Chondrocyte (in vitro differentiated cells): ENCODE measurements around the gene SFMBT2. TPM values are rescaled to one million over a fixed set of nuclear protein-coding genes. Genes with fewer than 3 reads are reported as not detected.
A peak's percentile ranks its signal among the peaks of the same experiment; 100 is the strongest.

Experiments
- DNase-seq: peaks from one replicate; pipeline ENCODE4 v3.0.0; 2021; ENCODE audit warnings: mixed read lengths, low spot score
- H3K27ac Mint-ChIP-seq: one replicate; pipeline ENCODE4 v1.8.0; 2021; ENCODE audit warnings: mild to moderate bottlenecking, moderate library complexity, mixed read lengths; ENCODE audit not compliant: unreplicated experiment
- H3K27me3 Mint-ChIP-seq: 2 replicates; pipeline ENCODE4 v1.8.0; 2021; ENCODE audit warnings: low read depth, mixed read lengths
- H3K36me3 Mint-ChIP-seq: 2 replicates; pipeline ENCODE4 v1.8.0; 2021; ENCODE audit warnings: low read depth, mixed read lengths
- H3K4me1 Mint-ChIP-seq: 2 replicates; pipeline ENCODE4 v1.8.0; 2021; ENCODE audit warnings: low read depth, mild to moderate bottlenecking, mixed read lengths
- H3K4me3 Mint-ChIP-seq: one replicate; pipeline ENCODE4 v1.8.0; 2021; ENCODE audit warnings: mild to moderate bottlenecking, moderate library complexity, mixed read lengths; ENCODE audit not compliant: unreplicated experiment
- H3K9me3 Mint-ChIP-seq: 2 replicates; pipeline ENCODE4 v1.8.0; 2021; ENCODE audit warnings: low read depth, mixed read lengths
- CTCF ChIP-seq: fragments of 200-600 bp; sonication (generic); IDR thresholded peaks from 2 replicates; pipeline ENCODE4 v1.5.0; 2021; ENCODE audit warnings: antibody characterized with exemption, mild to moderate bottlenecking, moderate library complexity
- total RNA-seq: library from RNA; stranded (reverse); gene quantifications from 3 replicates; pipeline ENCODE4 v1.2.1, GENCODE V29; 2021

SFMBT2 gene
- total RNA-seq, 1 donor from 2014 or later, result 1.9 TPM

DNA sequence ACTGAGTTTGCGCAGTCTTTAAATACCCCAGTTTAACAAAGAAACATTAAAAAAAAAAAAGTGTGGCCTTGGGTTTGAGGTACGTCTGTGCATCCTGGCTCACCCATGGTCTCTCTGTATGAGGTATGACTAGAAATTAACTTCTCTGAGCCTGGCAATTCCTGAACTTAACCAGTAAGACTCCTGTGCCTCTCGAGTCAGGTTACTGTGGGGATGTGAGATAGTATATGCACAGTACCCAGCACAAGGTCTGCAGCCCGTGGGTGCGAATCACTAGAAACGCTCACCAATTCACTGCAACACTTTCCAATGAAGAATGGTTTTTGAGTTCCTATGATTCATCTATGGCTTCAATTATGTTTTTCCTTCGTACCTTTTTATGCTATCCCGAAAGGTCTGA is 149.9 kb downstream of the SFMBT2 start:
- Mint-ChIP-seq H3K4me1 (peaks cover 8% of the 10 kb centered on the region), H3K4me3 (no peak overlapping the region), H3K27ac (no peak overlapping the region), H3K36me3 (no peaks in the 10 kb centered on the region), H3K27me3 (no peaks in the 10 kb centered on the region), H3K9me3 (no peaks in the 10 kb centered on the region)
- no peak for TF ChIP-seq CTCF
- DNase-seq, result no peak

DNA sequence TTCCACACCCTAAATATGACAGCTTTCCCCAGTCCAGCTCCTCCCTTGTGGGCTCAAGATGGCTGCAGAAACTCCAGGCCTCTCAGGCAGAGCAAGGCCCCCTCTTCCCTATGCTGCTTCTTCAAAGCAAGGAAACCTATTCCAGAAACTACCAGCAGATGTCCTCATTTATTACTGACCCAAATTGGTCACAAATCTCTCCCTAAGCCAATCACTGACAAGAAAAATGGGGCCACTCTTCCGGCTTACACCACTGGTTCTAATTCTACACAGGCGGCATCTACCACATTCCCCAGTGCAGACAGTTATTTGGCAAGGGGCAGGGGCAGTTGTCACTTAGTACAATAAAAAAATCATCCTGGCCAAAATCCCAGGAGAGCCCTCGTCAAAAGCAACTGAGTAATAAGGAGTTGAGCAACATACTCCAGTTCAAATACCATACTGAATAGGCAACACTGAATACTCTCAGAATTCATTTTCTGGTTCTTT is 150.4 kb downstream of the SFMBT2 start:
- TF ChIP-seq CTCF, result peak; percentile 84
- H3K4me1 Mint-ChIP-seq, result peaks cover 8% of the 10 kb centered on the region
- H3K27ac Mint-ChIP-seq, result peak overlapping the region; percentile 47
- no peaks in the 10 kb centered on the region for H3K9me3 Mint-ChIP-seq
- H3K4me3 Mint-ChIP-seq, result no peak overlapping the region
- no peaks in the 10 kb centered on the region for H3K27me3 Mint-ChIP-seq
- H3K36me3 Mint-ChIP-seq, result no peaks in the 10 kb centered on the region
- DNase-seq, result no peak

DNA sequence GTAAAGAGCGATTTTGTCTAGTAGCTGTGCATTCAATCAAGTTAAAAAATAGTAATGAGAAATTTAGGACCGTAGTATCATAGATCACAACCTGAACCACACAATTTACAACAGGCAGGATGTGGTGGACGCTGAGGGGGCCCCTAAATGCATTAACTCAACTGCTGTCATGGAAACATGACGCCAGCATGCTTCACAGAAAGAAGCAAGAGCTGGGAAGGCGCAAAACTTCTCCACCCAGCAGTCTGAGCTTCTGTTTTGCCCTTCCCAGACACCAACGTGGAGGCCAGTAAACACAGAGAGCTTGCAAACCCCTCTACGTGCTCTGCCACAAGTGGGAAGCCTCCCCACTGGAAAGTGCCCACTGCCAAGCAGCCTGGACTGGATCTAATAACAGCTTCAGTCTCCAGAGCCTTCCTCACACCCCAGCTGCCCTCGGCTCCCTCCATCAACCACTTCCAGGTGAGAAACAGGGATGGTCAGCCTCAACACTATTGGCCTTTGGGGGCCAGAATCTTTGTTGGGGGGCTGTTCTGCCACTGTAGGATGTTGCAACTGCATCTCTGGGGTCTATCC is 151.8 kb downstream of the SFMBT2 start:
- H3K9me3 Mint-ChIP-seq, result no peaks in the 10 kb centered on the region
- no peaks in the 10 kb centered on the region for H3K27me3 Mint-ChIP-seq
- peaks cover 5% of the 10 kb centered on the region for H3K4me1 Mint-ChIP-seq
- no peaks in the 10 kb centered on the region for H3K36me3 Mint-ChIP-seq
- H3K4me3 Mint-ChIP-seq, result no peak overlapping the region
- DNase-seq, result no peak
- no peak for TF ChIP-seq CTCF
- no peak overlapping the region for H3K27ac Mint-ChIP-seq

- TF ChIP-seq CTCF, result no peak
- Mint-ChIP-seq H3K9me3 (no peaks in the 10 kb centered on the region), H3K27me3 (no peaks in the 10 kb centered on the region), H3K4me1 (peaks cover 4% of the 10 kb centered on the region), H3K36me3 (no peaks in the 10 kb centered on the region), H3K27ac (no peak overlapping the region), H3K4me3 (no peak overlapping the region)
- DNase-seq, result no peak
These were observed 155.3 kb downstream of the SFMBT2 start for GRCh38 chr10:7255517-7255916.

DNA sequence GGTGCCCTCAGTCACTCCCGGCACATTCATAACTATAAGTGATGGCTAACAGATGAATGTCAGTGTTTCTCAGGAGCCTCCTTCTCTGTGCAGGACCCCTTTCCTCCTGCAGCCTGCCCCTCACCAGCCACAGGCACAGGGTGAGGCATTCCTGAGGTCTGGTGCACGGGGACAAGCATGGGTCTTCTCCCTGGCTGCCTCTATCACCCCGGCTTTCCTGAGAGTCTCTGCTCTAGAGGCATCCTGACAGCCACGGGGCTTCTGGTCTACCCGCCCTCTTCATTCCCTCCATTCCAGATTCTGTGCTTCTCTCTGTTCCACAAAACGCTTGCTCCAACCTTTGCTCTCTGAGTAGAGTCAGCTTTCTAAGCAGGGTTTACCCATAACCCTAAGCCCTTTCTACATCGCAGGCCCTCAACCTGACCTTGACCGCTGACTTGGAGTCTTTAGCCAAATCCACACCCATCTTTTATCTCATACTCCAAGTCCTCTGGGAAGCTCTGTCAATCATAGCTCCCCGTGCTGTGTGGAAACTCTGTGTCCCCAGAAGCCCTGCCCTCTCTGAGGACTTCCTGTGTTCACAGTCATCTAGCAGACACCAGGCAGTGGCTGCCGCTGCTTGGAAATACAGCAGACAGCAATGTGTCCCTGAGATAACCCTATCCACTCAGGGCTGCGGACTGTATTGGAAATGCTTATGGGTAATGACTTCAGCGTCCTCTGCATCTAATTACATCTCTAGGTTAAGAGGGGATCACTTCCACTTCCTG is 159.0 kb downstream of the SFMBT2 start:
- no peak for DNase-seq
- Mint-ChIP-seq H3K4me1 (no peaks in the 10 kb centered on the region), H3K27me3 (no peaks in the 10 kb centered on the region), H3K36me3 (no peaks in the 10 kb centered on the region), H3K4me3 (no peak overlapping the region), H3K27ac (no peak overlapping the region), H3K9me3 (no peaks in the 10 kb centered on the region)
- no peak for TF ChIP-seq CTCF
